ENCODE measurements around the gene SCAMP4. TPM values are rescaled to one million over a fixed set of nuclear protein-coding genes. Genes with fewer than 3 reads are reported as not detected.

SCAMP4 gene
- total RNA-seq, 1 donor from 2014 or later, result 76.9 TPM

DNA sequence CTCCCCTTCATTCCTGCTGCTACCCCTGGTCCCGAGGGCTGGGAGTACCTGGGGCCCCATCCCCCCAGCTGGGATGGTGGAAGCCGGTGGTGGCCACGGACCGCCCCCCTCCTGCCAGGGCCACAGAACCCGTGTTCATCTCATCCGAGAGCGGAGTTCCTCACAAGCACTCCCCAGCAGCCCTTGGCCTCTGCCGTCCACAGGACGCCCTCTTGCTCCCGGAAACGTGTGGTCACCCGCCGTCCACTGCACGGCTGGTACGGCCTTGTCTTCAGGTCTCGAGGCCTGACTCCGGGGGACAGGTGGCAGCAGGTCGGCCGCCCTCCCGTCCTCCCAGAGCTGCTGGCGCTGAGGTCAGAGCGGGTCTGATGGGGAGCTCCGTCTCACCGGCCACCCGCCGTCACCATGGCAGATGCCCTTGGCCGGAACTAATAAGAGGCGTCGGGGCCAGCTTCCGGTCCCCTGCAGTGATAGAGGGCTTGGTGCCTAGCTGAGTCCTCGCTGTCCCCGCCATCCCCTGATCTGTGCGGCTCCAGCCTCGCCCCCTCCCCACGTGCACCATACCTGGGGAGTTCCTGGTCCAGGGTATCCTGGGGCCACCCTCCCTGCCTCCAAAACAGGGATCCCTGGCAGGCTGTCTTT lies 19.2 kb downstream of the SCAMP4 start:
- H3K4me3 Mint-ChIP-seq, result no peak overlapping the region
- no peak for DNase-seq (ENCODE audit: extremely low spot score, unreplicated experiment)

DNA sequence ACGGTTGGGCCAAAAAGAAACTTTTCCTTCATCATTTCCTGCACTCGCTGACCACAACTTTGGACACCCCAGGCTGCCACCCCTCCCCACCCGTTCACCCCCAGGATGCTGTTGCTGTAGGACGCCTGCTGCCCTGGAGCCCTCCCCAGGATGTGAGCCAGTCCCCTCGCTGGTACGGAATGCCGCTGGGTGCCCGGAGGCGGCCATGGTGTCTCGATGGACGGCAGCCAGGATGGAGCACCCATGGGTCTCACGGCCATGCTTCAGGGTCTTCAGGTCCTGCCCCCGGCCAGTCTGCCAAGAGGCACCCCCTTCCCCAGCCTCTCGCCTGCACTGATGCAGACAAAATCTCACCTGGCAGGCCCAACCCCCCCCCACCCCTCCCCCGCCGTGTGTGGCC lies 20.3 kb downstream of the SCAMP4 start:
- Mint-ChIP-seq H3K4me3 (no peak overlapping the region), H3K27me3 (no peaks in the 10 kb centered on the region), H3K9me3 (no peaks in the 10 kb centered on the region), H3K4me1 (ENCODE audit: unreplicated experiment) (peaks cover 6% of the 10 kb centered on the region), H3K36me3 (peaks cover 5% of the 10 kb centered on the region), H3K27ac (no peak overlapping the region)
- TF ChIP-seq, protein P1, sequence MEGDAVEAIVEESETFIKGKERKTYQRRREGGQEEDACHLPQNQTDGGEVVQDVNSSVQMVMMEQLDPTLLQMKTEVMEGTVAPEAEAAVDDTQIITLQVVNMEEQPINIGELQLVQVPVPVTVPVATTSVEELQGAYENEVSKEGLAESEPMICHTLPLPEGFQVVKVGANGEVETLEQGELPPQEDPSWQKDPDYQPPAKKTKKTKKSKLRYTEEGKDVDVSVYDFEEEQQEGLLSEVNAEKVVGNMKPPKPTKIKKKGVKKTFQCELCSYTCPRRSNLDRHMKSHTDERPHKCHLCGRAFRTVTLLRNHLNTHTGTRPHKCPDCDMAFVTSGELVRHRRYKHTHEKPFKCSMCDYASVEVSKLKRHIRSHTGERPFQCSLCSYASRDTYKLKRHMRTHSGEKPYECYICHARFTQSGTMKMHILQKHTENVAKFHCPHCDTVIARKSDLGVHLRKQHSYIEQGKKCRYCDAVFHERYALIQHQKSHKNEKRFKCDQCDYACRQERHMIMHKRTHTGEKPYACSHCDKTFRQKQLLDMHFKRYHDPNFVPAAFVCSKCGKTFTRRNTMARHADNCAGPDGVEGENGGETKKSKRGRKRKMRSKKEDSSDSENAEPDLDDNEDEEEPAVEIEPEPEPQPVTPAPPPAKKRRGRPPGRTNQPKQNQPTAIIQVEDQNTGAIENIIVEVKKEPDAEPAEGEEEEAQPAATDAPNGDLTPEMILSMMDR (conservative IDR thresholded peaks at IDR 0.05), result no peak
- DNase-seq (ENCODE audit: extremely low spot score, unreplicated experiment), result no peak

More for the DNA sequence above, 19.2 kb downstream of the SCAMP4 start:
- H3K36me3 Mint-ChIP-seq, result peaks cover 5% of the 10 kb centered on the region
- no peaks in the 10 kb centered on the region for H3K27me3 Mint-ChIP-seq
- H3K4me1 Mint-ChIP-seq (ENCODE audit: unreplicated experiment), result peaks cover 6% of the 10 kb centered on the region
- no peak overlapping the region for H3K27ac Mint-ChIP-seq
- TF ChIP-seq, protein P1 (conservative IDR thresholded peaks at IDR 0.05), result no peak
- H3K9me3 Mint-ChIP-seq, result no peaks in the 10 kb centered on the region

DNA sequence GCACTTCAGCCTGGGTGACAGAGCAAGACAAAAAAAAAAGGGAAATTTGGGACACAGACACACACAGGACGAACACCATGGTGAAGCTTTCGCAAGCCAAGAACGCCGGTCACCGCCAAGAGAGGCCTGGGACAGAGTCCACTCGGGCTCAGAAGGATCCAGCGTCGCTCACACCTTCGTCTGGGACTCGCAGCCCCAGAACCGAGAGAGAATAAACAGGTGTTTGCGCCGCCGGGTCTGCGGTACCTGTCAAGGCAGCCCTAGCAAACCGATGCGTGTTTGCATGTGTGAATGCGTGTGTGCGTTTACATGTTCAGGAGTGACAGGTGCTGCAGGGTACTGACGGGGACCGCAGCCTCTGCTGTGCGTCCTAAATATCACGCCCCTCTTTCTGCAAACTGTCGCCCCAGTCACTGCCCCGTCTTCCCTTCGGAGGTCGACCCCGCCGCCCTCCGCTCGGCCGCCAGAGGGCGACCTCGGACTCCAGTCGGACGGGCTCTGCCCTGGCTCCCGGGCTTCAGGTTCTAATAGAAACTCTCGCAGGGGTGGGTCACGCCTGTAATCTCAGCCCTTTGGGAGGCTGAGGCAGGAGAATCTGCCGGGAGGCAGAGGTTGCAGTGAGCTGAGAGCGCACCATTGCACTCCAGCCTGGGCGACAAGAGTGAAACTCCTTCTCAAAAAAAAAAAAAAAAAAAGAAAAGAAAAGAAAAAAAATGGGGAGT lies 24.0 kb downstream of the SCAMP4 start:
- Mint-ChIP-seq H3K4me1 (ENCODE audit: unreplicated experiment) (peaks cover 6% of the 10 kb centered on the region), H3K4me3 (peak overlapping the region; percentile 77), H3K27ac (peak overlapping the region; percentile 72), H3K27me3 (no peaks in the 10 kb centered on the region), H3K36me3 (peaks cover 5% of the 10 kb centered on the region), H3K9me3 (no peaks in the 10 kb centered on the region)
- DNase-seq (ENCODE audit: extremely low spot score, unreplicated experiment), result peak; percentile 85
- TF ChIP-seq, protein P1 (conservative IDR thresholded peaks at IDR 0.05), result peak; percentile 94

DNA sequence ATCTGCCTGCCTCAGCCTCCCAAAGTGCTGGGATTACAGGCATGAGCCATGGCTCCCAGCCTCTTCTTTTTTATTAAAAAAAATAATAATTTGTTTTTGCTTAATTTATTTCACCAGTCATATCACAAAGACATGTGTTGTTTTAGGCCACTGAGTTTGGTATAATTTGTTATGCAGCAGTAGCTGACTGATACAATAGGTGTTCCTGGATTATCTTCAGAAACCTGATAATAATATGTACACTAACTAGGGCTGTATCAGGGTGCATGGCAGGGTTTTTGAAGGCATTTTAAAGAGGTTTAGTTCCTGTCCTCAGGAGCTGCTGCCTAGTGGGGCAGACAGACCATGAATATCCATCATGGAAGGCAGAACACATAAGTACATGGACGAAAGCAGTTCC lies 26.2 kb downstream of the SCAMP4 start:
- Mint-ChIP-seq H3K27ac (peak overlapping the region; percentile 34), H3K4me3 (peak overlapping the region; percentile 36), H3K36me3 (peaks cover 5% of the 10 kb centered on the region), H3K9me3 (no peaks in the 10 kb centered on the region), H3K27me3 (no peaks in the 10 kb centered on the region), H3K4me1 (ENCODE audit: unreplicated experiment) (peaks cover 6% of the 10 kb centered on the region)
- TF ChIP-seq, protein P1 (conservative IDR thresholded peaks at IDR 0.05), result no peak
- DNase-seq (ENCODE audit: extremely low spot score, unreplicated experiment), result no peak

DNA sequence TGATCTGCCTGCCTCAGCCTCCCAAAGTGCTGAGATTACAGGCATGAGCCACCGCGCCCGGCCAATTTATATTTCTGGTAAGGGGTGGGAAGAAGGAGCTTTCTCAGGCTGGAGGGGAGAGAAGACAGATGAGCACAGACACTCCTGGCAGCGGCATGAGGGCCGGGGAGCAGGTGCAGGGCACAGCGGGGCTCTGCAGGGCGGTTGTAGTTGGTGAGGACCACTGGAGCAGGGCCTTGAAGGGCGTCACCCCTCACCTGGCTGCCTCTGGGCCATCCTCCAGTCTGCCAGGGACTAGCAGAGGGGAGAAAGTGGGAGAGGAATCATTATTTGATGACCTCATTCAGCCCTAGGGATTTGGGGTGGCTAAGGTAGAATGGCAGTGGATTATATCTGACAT lies 27.2 kb downstream of the SCAMP4 start:
- Mint-ChIP-seq H3K27me3 (no peaks in the 10 kb centered on the region), H3K27ac (no peak overlapping the region), H3K4me1 (ENCODE audit: unreplicated experiment) (peaks cover 6% of the 10 kb centered on the region)

More for the DNA sequence above, 27.2 kb downstream of the SCAMP4 start:
- DNase-seq (ENCODE audit: extremely low spot score, unreplicated experiment), result no peak
- TF ChIP-seq, protein P1 (conservative IDR thresholded peaks at IDR 0.05), result no peak
- peaks cover 5% of the 10 kb centered on the region for H3K36me3 Mint-ChIP-seq
- no peak overlapping the region for H3K4me3 Mint-ChIP-seq
- H3K9me3 Mint-ChIP-seq, result no peaks in the 10 kb centered on the region

All from type B pancreatic cell (in vitro differentiated cells).